H54 (cell line): ENCODE results near the gene TRMU.

Experiments
- DNase-seq: peaks from one replicate; pipeline ENCODE4 v3.0.0; 2011; ENCODE audit warnings: low spot score, mixed read lengths; ENCODE audit not compliant: insufficient read length
- FAIRE-seq: peaks from 3 replicates; lab custom pipeline; 2011; peaks lifted over from hg19 to GRCh38; lab: Jason Lieb, UNC
- POLR2A ChIP-seq: IDR thresholded peaks from 2 replicates; pipeline ENCODE4 v1.6.1; 2011; ENCODE audit warnings: low read depth, mild to moderate bottlenecking, low read length

TRMU gene

DNA sequence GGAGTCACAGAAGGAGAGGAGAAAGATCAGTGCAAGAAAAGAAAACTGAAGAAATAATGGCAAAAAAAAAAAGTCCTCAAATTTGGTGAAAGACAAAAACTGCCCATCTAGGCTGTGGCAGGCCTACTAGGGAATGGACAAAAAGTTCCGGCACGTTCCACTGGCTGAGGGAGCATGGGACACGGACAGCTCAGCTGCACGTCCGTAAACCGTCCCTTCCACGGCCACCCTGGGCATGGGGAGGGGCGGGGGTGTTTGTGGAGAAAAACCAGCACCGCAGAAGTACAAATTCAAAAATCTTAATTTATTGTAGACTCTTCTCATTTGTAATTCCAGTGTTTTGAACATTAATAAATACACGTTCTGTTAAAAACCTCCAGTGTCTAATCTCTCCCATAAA is 25.4 kb downstream of the TRMU start:
- no peak for DNase-seq
- no peak for TF ChIP-seq POLR2A
- no peak for FAIRE-seq

DNA sequence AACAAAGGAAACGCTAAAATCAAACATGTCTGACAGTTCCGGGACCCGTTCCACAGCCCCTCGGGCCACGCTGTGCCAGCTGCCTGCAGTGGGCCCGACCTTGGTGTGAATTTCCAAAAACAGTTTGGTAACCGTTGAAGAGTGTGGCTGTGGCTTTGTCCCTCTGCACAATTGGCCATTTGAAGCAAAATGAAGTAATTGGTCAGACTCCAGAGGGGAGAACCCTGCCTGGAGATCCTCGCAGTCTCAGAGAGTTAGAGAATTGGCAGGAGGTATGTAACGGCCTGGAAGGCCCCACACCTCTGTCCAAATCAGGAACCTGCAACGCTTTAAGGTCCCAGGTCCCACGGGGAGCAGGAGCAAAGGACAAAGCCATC is 26.3 kb downstream of the TRMU start:
- no peak for FAIRE-seq
- DNase-seq = no peak
- no peak for TF ChIP-seq POLR2A

GRCh38 chr22:46362203-46362933 is 26.9 kb downstream of the TRMU start:
- DNase-seq (no peak), FAIRE-seq (no peak)
- TF ChIP-seq POLR2A = no peak

GRCh38 chr22:46362934-46363515 is 27.5 kb downstream of the TRMU start:
- no peak for FAIRE-seq
- no peak for TF ChIP-seq POLR2A
- DNase-seq = no peak

- DNase-seq = no peak
- no peak for TF ChIP-seq POLR2A
- no peak for FAIRE-seq
These were observed 28.3 kb downstream of the TRMU start for GRCh38 chr22:46363611-46364321.

DNA sequence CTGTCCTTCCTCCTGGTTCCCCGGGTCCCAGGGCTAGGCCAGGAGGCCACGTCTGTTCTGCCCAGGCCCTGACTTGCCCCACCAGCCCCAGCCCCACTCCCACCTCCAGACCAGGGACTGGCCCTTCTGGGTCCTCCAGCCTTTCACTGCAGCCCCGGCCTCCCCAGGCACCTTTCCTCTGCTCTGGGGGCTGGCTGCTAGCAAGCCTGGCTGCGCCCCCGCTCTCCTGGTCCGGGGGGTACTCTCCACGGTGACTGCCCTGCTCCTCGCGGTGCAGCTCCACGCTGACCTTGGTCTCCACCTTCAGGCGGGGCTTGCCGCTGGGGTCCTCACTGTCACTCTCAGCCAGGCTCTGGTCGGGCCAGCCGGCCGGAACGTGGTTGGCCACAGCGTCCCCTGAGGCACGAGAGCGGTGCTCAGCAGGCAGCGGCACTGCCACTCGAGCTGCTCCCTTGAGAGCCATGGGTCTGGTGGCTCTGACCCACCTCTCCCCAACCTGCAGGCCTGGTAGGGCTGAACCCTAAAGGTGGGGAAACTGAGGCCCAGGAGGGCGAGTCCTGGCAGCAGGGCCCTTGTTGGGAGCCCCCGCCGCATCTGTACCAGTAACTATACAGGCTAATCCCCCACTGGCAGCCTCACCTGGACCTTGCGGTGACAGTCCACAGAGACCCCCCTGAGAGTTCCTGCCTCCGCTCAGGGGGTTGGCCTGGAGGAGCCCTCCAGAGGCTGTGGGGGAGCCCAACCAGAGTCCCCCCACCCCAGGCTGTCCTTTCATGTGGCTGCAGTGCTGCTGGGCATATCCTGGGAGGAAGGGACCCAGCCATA is 29.0 kb downstream of the TRMU start:
- TF ChIP-seq POLR2A = no peak
- DNase-seq (no peak), FAIRE-seq (no peak)

- FAIRE-seq = no peak
- no peak for DNase-seq
- TF ChIP-seq POLR2A = no peak
These were observed 29.7 kb downstream of the TRMU start for GRCh38 chr22:46365166-46365624.

GRCh38 chr22:46366327-46366731 is 30.8 kb downstream of the TRMU start:
- no peak for FAIRE-seq
- no peak for TF ChIP-seq POLR2A
- DNase-seq = no peak

GRCh38 chr22:46366801-46367706 is 31.5 kb downstream of the TRMU start:
- TF ChIP-seq POLR2A = no peak
- no peak for DNase-seq
- FAIRE-seq = no peak

- FAIRE-seq = no peak
- peak; percentile 83 for DNase-seq
- TF ChIP-seq POLR2A = no peak
These were observed 32.2 kb downstream of the TRMU start for GRCh38 chr22:46367707-46368191.

DNA sequence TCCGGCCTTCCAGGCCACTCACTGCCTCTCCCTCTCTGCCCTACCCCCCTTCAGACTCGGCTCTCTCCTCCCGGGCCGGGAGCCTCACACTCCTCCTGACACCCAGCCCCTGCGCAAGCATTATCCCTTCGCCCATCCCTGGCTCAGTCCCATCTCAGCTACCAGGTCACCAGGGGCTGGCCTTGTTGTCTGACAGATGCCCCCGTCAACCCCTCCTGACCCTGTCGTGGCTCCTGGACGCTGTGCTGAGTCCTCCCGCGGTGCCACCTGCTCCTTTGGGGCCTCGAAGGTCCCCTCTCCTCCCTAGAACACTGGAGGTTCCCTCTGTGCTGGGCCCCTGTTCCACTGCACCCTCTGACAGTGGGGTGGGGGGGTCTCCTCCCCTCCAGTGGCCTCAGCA is 32.9 kb downstream of the TRMU start:
- DNase-seq (no peak), FAIRE-seq (no peak)
- no peak for TF ChIP-seq POLR2A

DNA sequence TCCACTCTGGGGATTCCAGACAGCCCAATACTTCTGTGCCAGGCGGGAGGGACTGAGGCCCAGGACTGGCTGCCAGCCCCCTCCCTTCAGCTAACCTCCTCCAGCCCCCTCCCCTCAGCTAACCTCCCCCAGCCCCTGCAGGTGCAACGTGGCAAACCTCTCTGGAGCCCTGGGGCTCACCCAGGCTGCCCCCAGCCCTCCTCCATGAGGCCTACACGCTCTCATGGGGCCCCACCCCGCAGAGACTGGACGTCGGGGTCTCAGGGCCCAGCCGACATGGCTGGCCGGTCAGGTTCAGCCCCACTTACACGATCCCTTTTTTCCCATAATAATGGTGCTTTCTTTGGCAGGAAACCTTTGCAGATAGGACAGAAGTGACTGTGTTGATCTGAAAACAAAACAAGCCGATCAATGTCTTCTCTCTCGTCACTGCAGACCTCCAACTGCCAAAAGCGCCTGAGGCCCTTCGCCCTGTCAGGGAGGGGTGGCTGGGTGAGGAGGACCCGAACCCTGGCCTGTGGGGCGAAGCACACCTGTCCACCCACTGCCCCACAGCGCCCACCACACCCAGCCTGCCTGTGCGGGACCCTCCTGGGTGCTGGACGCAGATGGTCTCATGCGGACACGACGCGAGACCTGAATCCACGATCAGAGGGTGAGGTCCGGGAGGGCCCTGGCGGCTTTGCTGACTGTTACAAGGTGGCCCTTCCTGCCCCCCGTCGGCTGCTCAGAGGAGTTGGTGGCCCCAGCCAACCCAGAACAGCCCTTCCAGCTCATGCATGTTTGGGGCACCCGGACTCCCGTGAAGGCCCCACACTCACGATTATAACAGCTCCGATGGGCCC is 33.6 kb downstream of the TRMU start:
- DNase-seq (no peak), FAIRE-seq (no peak)
- no peak for TF ChIP-seq POLR2A
